ACC112 (cell line): Measurements from ENCODE around the gene OS9.
"Not testable (repeated sequence)": the region's sequence is repeated elsewhere in the genome, so short reads cannot be mapped to it uniquely, and the experiment has no call there.

Experiments
- H2AFZ ChIP-seq: fragments of 200-600 bp; sonication (generic); one replicate; pipeline ENCODE4 v1.6.0; 2017; ENCODE audit warnings: antibody characterized with exemption, low read length; ENCODE audit not compliant: unreplicated experiment
- H3K27ac ChIP-seq: fragments of 200-600 bp; sonication (generic); 2 replicates; pipeline ENCODE4 v1.5.1; 2014; ENCODE audit warnings: low read depth, mild to moderate bottlenecking, antibody characterized with exemption, low read length, moderate library complexity
- H3K27me3 ChIP-seq: fragments of 200-600 bp; sonication (generic); 2 replicates; pipeline ENCODE4 v1.6.1; 2014; ENCODE audit warnings: mild to moderate bottlenecking, antibody characterized with exemption, low read length, moderate library complexity, mixed read lengths; ENCODE audit not compliant: insufficient read depth
- H3K36me3 ChIP-seq: fragments of 200-600 bp; sonication (generic); 2 replicates; pipeline ENCODE4 v1.6.1; 2016; ENCODE audit warnings: mild to moderate bottlenecking, antibody characterized with exemption, low read length, moderate library complexity, mixed read lengths; ENCODE audit not compliant: insufficient read depth
- H3K4me1 ChIP-seq: fragments of 200-600 bp; sonication (generic); one replicate; pipeline ENCODE4 v1.6.1; 2016; ENCODE audit warnings: low read length, mixed read lengths; ENCODE audit not compliant: insufficient read depth, unreplicated experiment, control insufficient read depth
- H3K4me3 ChIP-seq: fragments of 200-600 bp; sonication (generic); 2 replicates; pipeline ENCODE4 v1.5.1; 2014; ENCODE audit warnings: mild to moderate bottlenecking, low read depth, low read length
- H3K79me2 ChIP-seq: fragments of 200-600 bp; sonication (generic); one replicate; pipeline ENCODE4 v1.6.0; 2016; ENCODE audit warnings: low read length; ENCODE audit not compliant: control insufficient read depth, unreplicated experiment, insufficient read depth

The OS9 gene

DNA sequence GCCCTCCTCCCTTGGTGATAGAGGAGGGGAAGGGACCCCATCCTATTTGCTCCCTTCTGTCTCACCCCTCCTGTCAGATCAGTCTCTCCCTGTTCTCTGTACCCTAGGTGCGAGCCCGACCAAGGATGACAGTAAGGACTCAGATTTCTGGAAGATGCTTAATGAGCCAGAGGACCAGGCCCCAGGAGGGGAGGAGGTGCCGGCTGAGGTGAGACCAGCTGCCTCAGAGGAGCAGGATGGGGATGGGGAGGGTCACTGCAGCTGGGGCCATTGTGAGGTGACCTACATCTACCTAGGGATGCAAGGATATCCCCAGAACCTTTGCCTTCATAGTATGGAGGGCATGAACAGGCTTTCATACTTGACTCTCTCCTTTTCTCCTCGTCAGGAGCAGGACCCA lies 22.4 kb downstream of the OS9 start:
- Histone ChIP-seq H3K36me3 (peaks cover 30% of the 10 kb centered on the region), H3K4me1 (no peaks in the 10 kb centered on the region), H2AFZ (no peak overlapping the region), H3K27me3 (no peaks in the 10 kb centered on the region), H3K27ac (no peak overlapping the region), H3K79me2 (no peaks in the 10 kb centered on the region), H3K4me3 (no peak overlapping the region)

DNA sequence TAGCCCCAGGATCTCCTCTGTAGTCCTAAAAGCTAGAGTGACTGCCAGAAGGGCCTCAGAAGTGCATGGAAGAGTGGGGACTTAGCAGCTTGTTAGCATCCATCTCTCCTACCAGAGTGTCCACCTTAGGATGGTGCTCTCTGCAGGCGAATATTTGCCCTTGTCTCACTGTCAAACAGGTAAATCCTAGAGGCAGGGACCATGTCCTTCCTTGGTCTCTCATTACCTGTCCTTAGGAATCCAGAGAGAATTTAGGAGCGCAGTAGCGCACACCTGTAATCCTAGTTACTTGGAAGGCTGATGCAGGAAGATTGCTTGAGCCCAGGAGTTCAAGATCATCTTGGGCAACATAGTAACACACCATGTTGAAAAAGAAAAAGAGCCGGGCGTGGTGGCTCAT lies 23.2 kb downstream of the OS9 start:
- no peaks in the 10 kb centered on the region for H3K79me2 ChIP-seq
- no peak overlapping the region for H3K27ac ChIP-seq
- H3K36me3 ChIP-seq = peaks cover 22% of the 10 kb centered on the region
- H2AFZ ChIP-seq = no peak overlapping the region
- no peaks in the 10 kb centered on the region for H3K27me3 ChIP-seq
- H3K4me3 ChIP-seq = no peak overlapping the region
- no peaks in the 10 kb centered on the region for H3K4me1 ChIP-seq

GRCh38 chr12:57717846-57718640 lies 24.1 kb downstream of the OS9 start:
- H3K27me3 ChIP-seq = no peaks in the 10 kb centered on the region
- H3K36me3 ChIP-seq = peaks cover 17% of the 10 kb centered on the region; the same call in 1 of the 2 replicates
- H3K79me2 ChIP-seq = no peaks in the 10 kb centered on the region
- no peak overlapping the region for H3K27ac ChIP-seq
- H2AFZ ChIP-seq = no peak overlapping the region
- no peaks in the 10 kb centered on the region for H3K4me1 ChIP-seq
- no peak overlapping the region for H3K4me3 ChIP-seq

DNA sequence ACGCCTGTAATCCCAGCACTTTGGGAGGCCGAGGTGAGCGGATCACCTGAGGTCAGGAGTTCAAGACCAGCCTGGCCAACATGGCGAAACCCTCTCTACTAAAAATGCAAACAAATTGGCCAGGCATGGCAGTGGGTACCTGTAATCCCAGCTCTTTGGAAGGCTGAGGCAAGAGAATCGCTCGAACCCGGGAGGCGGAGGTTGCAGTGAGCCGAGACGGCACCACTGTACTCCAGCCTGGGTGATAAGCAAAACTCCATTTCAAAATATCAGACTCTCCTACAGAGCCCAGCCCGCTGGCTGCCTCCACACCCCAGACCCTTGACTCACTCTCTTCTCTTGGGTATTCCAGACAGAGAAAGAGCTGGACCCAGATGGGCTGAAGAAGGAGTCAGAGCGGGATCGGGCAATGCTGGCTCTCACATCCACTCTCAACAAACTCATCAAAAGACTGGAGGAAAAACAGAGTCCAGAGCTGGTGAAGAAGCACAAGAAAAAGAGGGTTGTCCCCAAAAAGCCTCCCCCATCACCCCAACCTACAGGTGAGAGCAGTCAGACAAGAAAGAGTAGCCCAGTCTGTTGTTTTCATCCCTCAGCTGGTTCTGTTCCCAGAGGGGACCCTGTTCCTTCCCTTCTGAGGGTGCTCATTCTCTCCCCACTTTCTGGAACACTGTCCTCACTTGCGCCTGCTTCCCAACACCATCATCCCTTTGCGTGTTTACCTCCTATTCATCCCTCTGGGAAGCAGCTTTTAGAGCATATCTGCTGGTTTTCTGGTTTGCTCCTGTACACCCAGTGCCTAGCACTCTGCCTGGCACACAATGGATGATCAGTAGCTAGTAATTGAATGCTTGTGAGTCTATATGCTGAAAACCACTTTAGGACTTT lies 25.0 kb downstream of the OS9 start:
- H3K36me3 ChIP-seq = peaks cover 17% of the 10 kb centered on the region; the same call in 1 of the 2 replicates
- no peak overlapping the region for H3K4me3 ChIP-seq
- H3K4me1 ChIP-seq = no peaks in the 10 kb centered on the region
- no peaks in the 10 kb centered on the region for H3K79me2 ChIP-seq
- H3K27ac ChIP-seq = no peak overlapping the region
- no peaks in the 10 kb centered on the region for H3K27me3 ChIP-seq
- H2AFZ ChIP-seq = no peak overlapping the region

- H3K27me3 ChIP-seq = no peaks in the 10 kb centered on the region
- H3K79me2 ChIP-seq = no peaks in the 10 kb centered on the region
- H2AFZ ChIP-seq = no peak overlapping the region
- H3K36me3 ChIP-seq = peaks cover 17% of the 10 kb centered on the region; the same call in 1 of the 2 replicates
- no peak overlapping the region for H3K4me3 ChIP-seq
- no peak overlapping the region for H3K27ac ChIP-seq
- H3K4me1 ChIP-seq = no peaks in the 10 kb centered on the region
Observed at GRCh38 chr12:57719777-57720605, 26.1 kb downstream of the OS9 start.

- H3K4me3 ChIP-seq = no peak overlapping the region
- H2AFZ ChIP-seq = no peak overlapping the region
- H3K4me1 ChIP-seq = no peaks in the 10 kb centered on the region
- no peaks in the 10 kb centered on the region for H3K79me2 ChIP-seq
- peaks cover 17% of the 10 kb centered on the region; the same call in 1 of the 2 replicates for H3K36me3 ChIP-seq
- H3K27ac ChIP-seq = no peak overlapping the region
- no peaks in the 10 kb centered on the region for H3K27me3 ChIP-seq
Observed at GRCh38 chr12:57720606-57721595, 27.0 kb downstream of the OS9 start.

DNA sequence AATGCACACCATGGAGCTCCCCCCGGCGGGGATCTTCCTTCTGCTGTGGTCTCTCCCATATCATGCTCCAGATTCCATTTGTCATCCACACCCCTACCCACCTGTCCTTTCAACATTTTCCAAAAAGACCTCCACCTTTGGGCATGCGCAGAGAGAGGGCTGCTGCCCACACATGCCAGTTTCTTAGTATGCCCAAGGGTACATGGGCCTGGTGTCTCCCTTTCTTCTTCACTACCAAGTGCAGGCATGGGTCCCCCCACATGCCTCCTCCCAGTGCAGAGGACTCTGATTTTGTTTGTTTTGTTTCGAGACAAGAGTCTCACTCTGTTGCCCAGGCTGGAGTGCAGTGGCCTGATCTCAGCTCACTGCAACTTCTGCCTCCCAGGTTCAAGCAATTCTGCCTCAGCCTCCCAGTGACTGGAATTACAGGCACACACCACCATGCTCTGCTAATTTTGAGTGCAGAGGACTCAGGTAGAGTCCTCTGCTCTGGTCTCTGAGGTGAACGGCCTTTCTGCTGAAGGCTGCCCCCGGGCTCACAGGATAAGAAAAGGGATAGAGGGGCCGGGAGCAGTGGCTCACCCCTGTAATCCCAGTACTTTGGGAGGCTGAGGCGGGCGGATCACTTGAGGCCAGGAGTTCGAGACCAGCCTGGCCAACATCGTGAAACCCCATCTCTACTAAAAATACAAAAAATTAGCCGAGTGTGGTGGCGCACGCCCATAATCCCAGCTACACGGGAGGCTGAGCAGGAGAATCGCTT lies 28.1 kb downstream of the OS9 start:
- H3K4me3 ChIP-seq, H3K79me2 ChIP-seq, H2AFZ ChIP-seq, H3K27me3 ChIP-seq, H3K27ac ChIP-seq, H3K4me1 ChIP-seq: not testable (repeated sequence)
- peaks cover 17% of the 10 kb centered on the region; the same call in 1 of the 2 replicates for H3K36me3 ChIP-seq

DNA sequence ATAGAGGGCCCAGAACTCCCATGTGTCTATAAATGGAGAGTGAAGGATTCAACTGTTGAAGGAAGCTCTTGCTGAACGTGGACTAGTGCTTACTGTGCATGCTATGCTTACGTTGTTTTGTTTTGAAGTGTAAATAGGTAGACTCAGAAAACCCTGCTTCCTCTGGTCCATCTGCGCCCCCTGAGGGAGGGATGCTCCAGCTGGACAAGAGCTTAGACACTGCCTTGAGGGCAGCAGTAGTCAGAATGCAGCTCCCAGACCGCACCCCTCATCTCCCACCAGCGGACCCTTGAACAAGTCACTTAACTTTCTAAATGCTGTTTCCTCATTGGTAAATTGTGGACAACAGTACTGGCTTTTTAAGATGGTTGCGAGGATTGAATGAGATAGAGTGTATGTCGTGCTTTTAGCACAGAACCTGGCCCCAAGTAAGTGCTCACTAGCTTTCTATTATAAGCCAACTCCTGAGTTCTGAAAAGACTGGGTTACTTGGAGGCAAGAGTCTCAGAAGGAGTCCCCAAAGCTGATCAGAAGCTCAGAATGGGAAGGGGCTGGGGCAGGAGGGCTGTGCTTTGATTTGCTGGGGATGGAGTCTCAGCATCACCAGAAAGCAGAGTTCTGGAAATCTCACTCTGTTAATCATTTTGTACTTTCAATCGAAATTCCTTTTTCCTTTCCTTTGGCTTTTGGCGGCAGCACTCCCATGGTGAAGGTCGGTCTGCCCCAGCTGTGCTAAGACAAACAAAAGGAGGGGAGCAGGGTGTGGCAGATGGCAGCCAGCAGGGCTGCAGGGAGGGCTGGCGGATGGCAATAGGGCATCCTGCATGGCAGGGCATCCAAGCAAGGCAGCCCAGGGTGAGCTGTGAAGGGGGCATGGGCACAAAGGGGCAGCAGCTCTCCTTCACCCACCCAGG lies 29.0 kb downstream of the OS9 start:
- H3K4me3 ChIP-seq = no peak overlapping the region
- peaks cover 3% of the 10 kb centered on the region; the same call in 1 of the 2 replicates for H3K27me3 ChIP-seq
- H3K27ac ChIP-seq = no peak overlapping the region
- H2AFZ ChIP-seq = no peak overlapping the region
- H3K36me3 ChIP-seq = peaks cover 17% of the 10 kb centered on the region; the same call in 1 of the 2 replicates
- no peaks in the 10 kb centered on the region for H3K4me1 ChIP-seq
- no peaks in the 10 kb centered on the region for H3K79me2 ChIP-seq
